CD14-positive monocyte (primary cell): ENCODE data around the gene DDX31. TPM values are rescaled to one million over a fixed set of nuclear protein-coding genes. Genes with fewer than 3 reads are reported as not detected.
A peak's percentile ranks its signal among the peaks of the same experiment; 100 is the strongest.

Source experiments
- DNase-seq, 3 donors: peaks; one replicate each; pipeline ENCODE4 v3.0.0-alpha.2; 2011 to 2022
- H2AFZ ChIP-seq: 2 replicates; pipeline ENCODE4 v1.6.0; 2012; ENCODE audit warnings: mild to moderate bottlenecking, low read depth, low read length, inconsistent platforms; ENCODE audit not compliant: insufficient read depth, poor library complexity, severe bottlenecking
- H3K27ac ChIP-seq, 2 donors: 1 replicate in 1 of 2; 2 replicates in 1 of 2; pipeline ENCODE4 v1.5.1; 2012 to 2013; ENCODE audit warnings: low read length in 2 of 2, control low read depth in 1 of 2, inconsistent platforms in 1 of 2, low read depth in 1 of 2, mild to moderate bottlenecking in 1 of 2
- H3K27me3 ChIP-seq, 2 donors: one replicate each; pipeline versions ENCODE4 v1.6.0 to v1.6.1; 2011 to 2013; ENCODE audit warnings: low read length in 2 of 2; ENCODE audit not compliant: control insufficient read depth in 2 of 2, insufficient read depth in 2 of 2
- H3K36me3 ChIP-seq, 2 donors: replicated peaks in 1 of 2; 1 replicate in 1 of 2; 2 replicates in 1 of 2; pipeline versions ENCODE4 v1.5.1 to v1.6.1; 2012 to 2013; ENCODE audit warnings: low read length in 2 of 2, control low read depth in 1 of 2, inconsistent platforms in 1 of 2, mild to moderate bottlenecking in 1 of 2; ENCODE audit not compliant: insufficient read depth in 2 of 2, control insufficient read depth in 1 of 2
- H3K4me1 ChIP-seq, 2 donors: 1 replicate in 1 of 2; 2 replicates in 1 of 2; pipeline versions ENCODE4 v1.5.1 to v1.6.1; 2012 to 2013; ENCODE audit warnings: low read length in 2 of 2, control low read depth in 1 of 2, inconsistent platforms in 1 of 2, mild to moderate bottlenecking in 1 of 2, moderate library complexity in 1 of 2; ENCODE audit not compliant: insufficient read depth in 2 of 2, control insufficient read depth in 1 of 2
- H3K4me2 ChIP-seq: replicated peaks from 2 replicates; pipeline ENCODE3; 2012; ENCODE audit warnings: low read length, moderate library complexity, mild to moderate bottlenecking; ENCODE audit not compliant: poor library complexity, severe bottlenecking; ENCODE audit errors: extremely low read depth
- H3K4me3 ChIP-seq, 3 experiments: fragments of 200-600 bp in 1 of 3; sonication (generic) in 1 of 3; replicated peaks in 1 of 3; 1 replicate in 2 of 3; 2 replicates in 1 of 3; pipeline ENCODE4 v1.5.1; 2011 to 2013; ENCODE audit warnings: low read length in 3 of 3, mild to moderate bottlenecking in 3 of 3, control low read depth in 2 of 3, low read depth in 2 of 3, inconsistent platforms in 1 of 3, moderate library complexity in 1 of 3
- H3K79me2 ChIP-seq: 2 replicates; pipeline ENCODE4 v1.6.0; 2012; ENCODE audit warnings: mild to moderate bottlenecking, control low read depth, inconsistent platforms, low read length, moderate library complexity; ENCODE audit not compliant: insufficient read depth
- H3K9ac ChIP-seq: 2 replicates; pipeline ENCODE4 v1.6.0; 2017; ENCODE audit warnings: low read length, mild to moderate bottlenecking; ENCODE audit not compliant: insufficient read depth, poor library complexity, severe bottlenecking
- H3K9me3 ChIP-seq, 2 donors: replicated peaks in 1 of 2; 1 replicate in 1 of 2; 2 replicates in 1 of 2; pipeline versions ENCODE4 v1.5.1 to v1.6.1; 2012 to 2013; ENCODE audit warnings: low read length in 2 of 2, control low read depth in 1 of 2; ENCODE audit not compliant: control insufficient read depth in 1 of 2, insufficient read depth in 1 of 2
- H4K20me1 ChIP-seq: 2 replicates; pipeline ENCODE4 v1.6.0; 2012; ENCODE audit warnings: mild to moderate bottlenecking, low read length, control low read depth, moderate library complexity; ENCODE audit not compliant: insufficient read depth
- H3K27ac Mint-ChIP-seq, 7 donors: one replicate each; pipeline ENCODE4 v1.8.0; 2020; ENCODE audit warnings: mild to moderate bottlenecking in 7 of 7, mixed read lengths in 7 of 7, moderate library complexity in 6 of 7, inconsistent platforms in 2 of 7
- H3K27me3 Mint-ChIP-seq, 3 donors: one replicate each; pipeline ENCODE4 v1.8.0; 2021 to 2022; ENCODE audit warnings: low read depth in 3 of 3, mild to moderate bottlenecking in 3 of 3, mixed read lengths in 3 of 3, moderate library complexity in 3 of 3, inconsistent platforms in 1 of 3
- H3K36me3 Mint-ChIP-seq, 2 donors: one replicate each; pipeline ENCODE4 v1.8.0; 2020; ENCODE audit warnings: mixed read lengths in 2 of 2, inconsistent platforms in 1 of 2, mild to moderate bottlenecking in 1 of 2
- H3K4me1 Mint-ChIP-seq: one replicate; pipeline ENCODE4 v1.8.0; 2020; ENCODE audit warnings: mild to moderate bottlenecking, mixed read lengths
- H3K4me3 Mint-ChIP-seq, 2 donors: one replicate each; pipeline ENCODE4 v1.8.0; 2020; ENCODE audit warnings: mild to moderate bottlenecking in 2 of 2, mixed read lengths in 2 of 2, moderate library complexity in 1 of 2
- H3K9me3 Mint-ChIP-seq, 7 donors: one replicate each; pipeline ENCODE4 v1.8.0; 2020 to 2022; ENCODE audit warnings: mixed read lengths in 7 of 7, mild to moderate bottlenecking in 6 of 7, moderate library complexity in 6 of 7, inconsistent platforms in 2 of 7
- CTCF ChIP-seq: fragments of 200-600 bp; IDR thresholded peaks from one replicate; pipeline ENCODE4 v1.8.0; 2022; ENCODE audit warnings: antibody characterized with exemption, mild to moderate bottlenecking
- WGBS: methylation state at CpG from one replicate; pipeline ENCODE4 v1.1.5; 2013; ENCODE audit warnings: missing lambda C conversion rate; ENCODE audit not compliant: insufficient coverage; 5-methylcytosine and 5-hydroxymethylcytosine counted together
- intact Hi-C, 2 donors: fragments of 100-400 bp; cut with micrococcal nuclease; formaldehyde crosslinking; loops; one replicate each; pipeline versions ENCODE4 v1.15.0 to v1.15.1; 2023
- polyA plus RNA-seq, 3 donors: library from polyadenylated mRNA; depleted of rRNA in 1 of 3; unstranded in 2 of 3; stranded (reverse) in 1 of 3; fragments of 300-500 nt in 2 of 3; fragments of >200 nt in 1 of 3; fragmentation: Illumina TruSeq in 2 of 3; gene quantifications; 1 replicate in 2 of 3; 2 replicates in 1 of 3; pipeline ENCODE4 v1.2.3, GENCODE V29; 2012 to 2021

DDX31 gene
- polyA plus RNA-seq, 3 donors: 1.1 to 4.2 (median 1.5) TPM

GRCh38 chr9:132560616-132561202, 109.1 kb downstream of the DDX31 start:
- no peak overlapping the region for H3K27ac ChIP-seq
- DNase-seq: no peak
- H3K27ac Mint-ChIP-seq: no peak overlapping the region
- TF ChIP-seq CTCF: no peak
- H3K4me2 ChIP-seq: no peak overlapping the region
- intact Hi-C loops: no loop called here
- H3K27me3 ChIP-seq: peaks cover 0 to 16% of the 10 kb centered on the region in 2 donors
- H3K9ac ChIP-seq: no peak overlapping the region
- H4K20me1 ChIP-seq: no peaks in the 10 kb centered on the region
- no peak overlapping the region for H2AFZ ChIP-seq
- H3K4me1 Mint-ChIP-seq: no peaks in the 10 kb centered on the region
- no peaks in the 10 kb centered on the region for H3K36me3 Mint-ChIP-seq
- H3K9me3 ChIP-seq: no peaks in the 10 kb centered on the region
- no peaks in the 10 kb centered on the region for H3K36me3 ChIP-seq
- no peaks in the 10 kb centered on the region for H3K4me1 ChIP-seq
- peak overlapping the region in 1 of 2 donors; percentile 24 for H3K4me3 Mint-ChIP-seq
- 52% methylated on average over 13 of the region's 14 CpGs for WGBS
- peaks cover 31 to 41% (median 40%) of the 10 kb centered on the region in 3 donors for H3K27me3 Mint-ChIP-seq
- H3K79me2 ChIP-seq: no peaks in the 10 kb centered on the region
- H3K4me3 ChIP-seq: no peak overlapping the region
- H3K9me3 Mint-ChIP-seq: peaks cover 0 to 6% (median 0%) of the 10 kb centered on the region in 7 donors

GRCh38 chr9:132559711-132560110, 110.1 kb downstream of the DDX31 start:
- Histone ChIP-seq H3K27ac (no peak overlapping the region), H3K9me3 (no peaks in the 10 kb centered on the region), H3K4me1 (no peaks in the 10 kb centered on the region), H4K20me1 (no peaks in the 10 kb centered on the region), H3K9ac (no peak overlapping the region), H2AFZ (no peak overlapping the region), H3K4me3 (no peak overlapping the region), H3K27me3 (peaks cover 0 to 16% of the 10 kb centered on the region in 2 donors), H3K79me2 (no peaks in the 10 kb centered on the region), H3K36me3 (no peaks in the 10 kb centered on the region), H3K4me2 (no peak overlapping the region)
- WGBS: no CpG with 5 or more reads among the region's 2 CpGs
- intact Hi-C loops: no loop called here
- Mint-ChIP-seq H3K36me3 (no peaks in the 10 kb centered on the region), H3K9me3 (peaks cover 0 to 6% (median 0%) of the 10 kb centered on the region in 7 donors), H3K4me3 (no peak overlapping the region), H3K27me3 (peaks cover 36 to 40% (median 38%) of the 10 kb centered on the region in 3 donors), H3K27ac (no peak overlapping the region), H3K4me1 (no peaks in the 10 kb centered on the region)
- DNase-seq: no peak
- no peak for TF ChIP-seq CTCF
